Nephron progenitor cell (in vitro differentiated cells): Measurements from ENCODE around the gene MDH1.

ENCODE experiments used
- DNase-seq: peaks from one replicate; pipeline ENCODE4 v3.0.0; 2021
- H3K27ac Mint-ChIP-seq: 2 replicates; pipeline ENCODE4 v1.8.0; 2021; ENCODE audit warnings: mild to moderate bottlenecking, moderate library complexity, mixed read lengths
- H3K27me3 Mint-ChIP-seq: 2 replicates; pipeline ENCODE4 v1.8.0; 2021; ENCODE audit warnings: mild to moderate bottlenecking, low read depth, mixed read lengths; ENCODE audit not compliant: poor library complexity
- H3K36me3 Mint-ChIP-seq: 2 replicates; pipeline ENCODE4 v1.8.0; 2021; ENCODE audit warnings: low read depth, mixed read lengths
- H3K4me1 Mint-ChIP-seq: 2 replicates; pipeline ENCODE4 v1.8.0; 2021; ENCODE audit warnings: mixed read lengths
- H3K4me3 Mint-ChIP-seq: 2 replicates; pipeline ENCODE4 v1.8.0; 2021; ENCODE audit warnings: mild to moderate bottlenecking, moderate library complexity, mixed read lengths
- H3K9me3 Mint-ChIP-seq: 2 replicates; pipeline ENCODE4 v1.8.0; 2021; ENCODE audit warnings: mild to moderate bottlenecking, moderate library complexity, mixed read lengths
- TF ChIP-seq, protein P1 (sequence below): fragments of 200-600 bp; sonication (generic); IDR thresholded peaks from 2 replicates; pipeline ENCODE4 v1.5.0; 2021; ENCODE audit warnings: antibody characterized with exemption

Gene MDH1

DNA sequence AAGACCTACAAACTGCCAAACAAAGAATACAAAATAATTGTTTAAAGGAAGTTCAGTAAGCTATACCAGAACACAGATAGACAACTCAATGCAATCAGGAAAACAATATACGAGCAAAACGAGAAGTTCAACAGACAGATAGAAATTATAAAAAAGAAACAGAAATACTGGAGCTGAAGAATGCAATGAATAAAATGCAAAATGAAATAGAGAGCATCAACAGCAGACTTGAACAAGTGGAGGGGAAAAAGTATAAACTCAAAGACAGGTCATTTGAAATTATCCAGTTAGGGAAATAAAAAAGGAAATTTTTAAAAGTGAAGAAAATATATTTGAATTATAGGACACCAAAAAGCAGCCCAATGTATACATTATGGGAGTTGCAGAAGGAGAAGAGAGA, 43.6 kb downstream of the MDH1 start:
- H3K27ac Mint-ChIP-seq, result no peak overlapping the region
- H3K36me3 Mint-ChIP-seq, result peaks cover 8% of the 10 kb centered on the region
- no peak overlapping the region for H3K4me3 Mint-ChIP-seq
- no peaks in the 10 kb centered on the region for H3K4me1 Mint-ChIP-seq
- no peak for DNase-seq
- H3K27me3 Mint-ChIP-seq, result peaks cover 5% of the 10 kb centered on the region
- peaks cover 56% of the 10 kb centered on the region for H3K9me3 Mint-ChIP-seq
- TF ChIP-seq, protein P1, sequence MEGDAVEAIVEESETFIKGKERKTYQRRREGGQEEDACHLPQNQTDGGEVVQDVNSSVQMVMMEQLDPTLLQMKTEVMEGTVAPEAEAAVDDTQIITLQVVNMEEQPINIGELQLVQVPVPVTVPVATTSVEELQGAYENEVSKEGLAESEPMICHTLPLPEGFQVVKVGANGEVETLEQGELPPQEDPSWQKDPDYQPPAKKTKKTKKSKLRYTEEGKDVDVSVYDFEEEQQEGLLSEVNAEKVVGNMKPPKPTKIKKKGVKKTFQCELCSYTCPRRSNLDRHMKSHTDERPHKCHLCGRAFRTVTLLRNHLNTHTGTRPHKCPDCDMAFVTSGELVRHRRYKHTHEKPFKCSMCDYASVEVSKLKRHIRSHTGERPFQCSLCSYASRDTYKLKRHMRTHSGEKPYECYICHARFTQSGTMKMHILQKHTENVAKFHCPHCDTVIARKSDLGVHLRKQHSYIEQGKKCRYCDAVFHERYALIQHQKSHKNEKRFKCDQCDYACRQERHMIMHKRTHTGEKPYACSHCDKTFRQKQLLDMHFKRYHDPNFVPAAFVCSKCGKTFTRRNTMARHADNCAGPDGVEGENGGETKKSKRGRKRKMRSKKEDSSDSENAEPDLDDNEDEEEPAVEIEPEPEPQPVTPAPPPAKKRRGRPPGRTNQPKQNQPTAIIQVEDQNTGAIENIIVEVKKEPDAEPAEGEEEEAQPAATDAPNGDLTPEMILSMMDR, result no peak

GRCh38 chr2:63639344-63639743, 50.6 kb downstream of the MDH1 start:
- Mint-ChIP-seq H3K36me3 (no peaks in the 10 kb centered on the region), H3K4me1 (no peaks in the 10 kb centered on the region), H3K4me3 (no peak overlapping the region), H3K27ac (no peak overlapping the region), H3K27me3 (no peaks in the 10 kb centered on the region), H3K9me3 (peaks cover 29% of the 10 kb centered on the region)
- DNase-seq, result no peak
- TF ChIP-seq, protein P1, result no peak

DNA sequence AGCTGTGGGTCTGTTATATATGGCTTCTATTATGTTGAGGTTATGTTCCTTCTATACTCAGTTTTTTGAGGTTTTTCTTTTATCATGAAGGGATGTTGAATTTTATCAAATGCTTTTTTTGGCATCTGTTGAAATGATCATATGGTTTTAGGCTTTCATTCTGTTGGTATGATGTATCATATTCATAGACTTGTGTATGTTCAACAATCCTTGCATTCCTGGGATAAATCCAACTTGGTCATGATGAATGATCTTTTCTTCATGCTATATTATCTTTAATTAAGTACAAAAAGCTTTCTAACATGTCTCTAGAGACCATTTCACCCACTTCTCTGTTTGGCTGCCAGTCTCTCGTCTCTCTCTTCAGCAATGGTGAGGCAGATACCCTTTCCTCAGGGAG, 54.2 kb downstream of the MDH1 start:
- no peaks in the 10 kb centered on the region for H3K27me3 Mint-ChIP-seq
- H3K36me3 Mint-ChIP-seq, result no peaks in the 10 kb centered on the region
- H3K4me1 Mint-ChIP-seq, result no peaks in the 10 kb centered on the region
- TF ChIP-seq, protein P1, result no peak
- H3K27ac Mint-ChIP-seq, result no peak overlapping the region
- H3K4me3 Mint-ChIP-seq, result no peak overlapping the region
- peaks cover 6% of the 10 kb centered on the region for H3K9me3 Mint-ChIP-seq
- DNase-seq, result no peak

- Mint-ChIP-seq H3K9me3 (peaks cover 6% of the 10 kb centered on the region), H3K4me3 (no peak overlapping the region), H3K4me1 (no peaks in the 10 kb centered on the region), H3K27me3 (no peaks in the 10 kb centered on the region), H3K36me3 (no peaks in the 10 kb centered on the region), H3K27ac (no peak overlapping the region)
- TF ChIP-seq, protein P1, result no peak
- no peak for DNase-seq
These were observed 54.7 kb downstream of the MDH1 start for GRCh38 chr2:63643486-63643885.

DNA sequence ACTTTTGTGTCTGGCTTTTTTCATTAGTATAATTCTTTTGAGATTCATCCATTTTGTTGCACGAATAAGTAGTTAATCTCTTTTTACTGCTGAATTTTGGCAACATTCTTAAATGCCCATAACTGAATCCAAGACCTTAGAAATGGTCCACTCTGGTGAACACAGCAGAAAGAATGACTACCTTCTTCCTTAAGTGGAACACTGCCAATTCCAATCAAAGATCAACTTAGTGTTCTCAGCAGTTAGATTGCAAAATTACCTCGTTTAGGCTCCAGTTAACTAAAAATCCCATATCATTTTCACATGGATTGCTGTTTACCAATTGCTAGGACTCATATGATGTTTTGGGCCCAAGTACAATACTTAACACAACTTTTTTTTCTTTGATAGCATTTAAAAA, 59.9 kb downstream of the MDH1 start:
- no peaks in the 10 kb centered on the region for H3K9me3 Mint-ChIP-seq

DNA sequence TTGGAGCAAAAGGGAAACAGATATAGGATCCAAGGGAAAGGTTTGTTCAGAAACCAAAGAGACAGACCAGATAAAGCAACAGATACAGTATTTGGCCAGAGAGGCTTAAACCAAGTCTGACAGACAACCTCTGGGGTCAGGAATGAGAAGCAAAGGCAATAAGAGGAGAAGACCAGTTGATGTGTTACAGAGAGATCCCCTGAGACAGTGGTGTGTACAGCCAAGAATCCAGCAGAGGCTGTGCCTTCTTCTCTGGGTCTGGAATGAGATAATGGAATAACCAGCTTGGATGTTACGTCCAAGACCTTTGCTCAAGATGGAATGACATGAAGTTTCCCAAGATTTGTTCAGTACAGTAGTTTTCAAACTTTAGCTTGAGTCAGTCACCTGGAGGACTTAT, 61.1 kb downstream of the MDH1 start:
- H3K27ac Mint-ChIP-seq, result no peak overlapping the region
- no peak overlapping the region for H3K4me3 Mint-ChIP-seq
- H3K4me1 Mint-ChIP-seq, result no peaks in the 10 kb centered on the region

More for the DNA sequence above, 59.9 kb downstream of the MDH1 start:
- Mint-ChIP-seq H3K27ac (no peak overlapping the region), H3K4me3 (no peak overlapping the region), H3K27me3 (peaks cover 2% of the 10 kb centered on the region), H3K4me1 (no peaks in the 10 kb centered on the region), H3K36me3 (no peaks in the 10 kb centered on the region)
- DNase-seq, result no peak
- TF ChIP-seq, protein P1, result no peak

More for the DNA sequence above, 61.1 kb downstream of the MDH1 start:
- no peak for DNase-seq
- H3K27me3 Mint-ChIP-seq, result peaks cover 2% of the 10 kb centered on the region
- TF ChIP-seq, protein P1, result no peak
- no peaks in the 10 kb centered on the region for H3K9me3 Mint-ChIP-seq
- H3K36me3 Mint-ChIP-seq, result no peaks in the 10 kb centered on the region
